CD4-positive, alpha-beta T cell treated with Interleukin-12 subunit alpha and Interleukin-12 subunit beta, for 1 hour (primary cell): ENCODE data around the gene SLC1A2.

Source experiments
- DNase-seq: peaks from one replicate; pipeline ENCODE4 v3.0.0-alpha.2; 2020

SLC1A2 gene

GRCh38 chr11:35323076-35323868 lies 96.1 kb downstream of the SLC1A2 start:
- DNase-seq, result no peak

GRCh38 chr11:35322318-35322979 lies 96.9 kb downstream of the SLC1A2 start:
- no peak for DNase-seq

GRCh38 chr11:35321532-35322317 lies 97.6 kb downstream of the SLC1A2 start:
- no peak for DNase-seq

GRCh38 chr11:35321111-35321510 lies 98.2 kb downstream of the SLC1A2 start:
- DNase-seq, result no peak

- DNase-seq, result peak; percentile 10
Measured at GRCh38 chr11:35318977-35319925, 100.1 kb downstream of the SLC1A2 start.

- DNase-seq, result no peak
Measured at GRCh38 chr11:35318309-35318708, 101.0 kb downstream of the SLC1A2 start.

- DNase-seq, result no peak
Measured at GRCh38 chr11:35317253-35317652, 102.1 kb downstream of the SLC1A2 start.

- no peak for DNase-seq
Measured at GRCh38 chr11:35316161-35316560, 103.2 kb downstream of the SLC1A2 start.

- no peak for DNase-seq
Measured at GRCh38 chr11:35313760-35314153, 105.6 kb downstream of the SLC1A2 start.

- DNase-seq, result no peak
Measured at GRCh38 chr11:35313066-35313759, 106.1 kb downstream of the SLC1A2 start.

GRCh38 chr11:35311331-35311730 lies 108.0 kb downstream of the SLC1A2 start:
- DNase-seq, result no peak

- DNase-seq, result no peak
Measured at GRCh38 chr11:35308157-35308556, 111.2 kb downstream of the SLC1A2 start.

- no peak for DNase-seq
Measured at GRCh38 chr11:35307221-35307621, 112.1 kb downstream of the SLC1A2 start.

GRCh38 chr11:35305670-35306382 lies 113.5 kb downstream of the SLC1A2 start:
- DNase-seq, result peak; percentile 67

GRCh38 chr11:35304900-35305460 lies 114.4 kb downstream of the SLC1A2 start:
- no peak for DNase-seq

GRCh38 chr11:35304386-35304775 lies 115.0 kb downstream of the SLC1A2 start:
- DNase-seq, result peak; percentile 24

- no peak for DNase-seq
Measured at GRCh38 chr11:35303596-35304385, 115.6 kb downstream of the SLC1A2 start.

GRCh38 chr11:35302398-35302797 lies 117.0 kb downstream of the SLC1A2 start:
- no peak for DNase-seq

- no peak for DNase-seq
Measured at GRCh38 chr11:35298369-35298768, 121.0 kb downstream of the SLC1A2 start.

GRCh38 chr11:35295751-35296150 lies 123.6 kb downstream of the SLC1A2 start:
- DNase-seq, result no peak
